ENCODE measurements around the gene KLHL40.

GRCh38 chr3:42689421-42690014 lies 4.2 kb downstream of the KLHL40 start:
- TF ChIP-seq CTCF (IDR thresholded peaks at IDR 0.05; ENCODE audit: insufficient read depth, low read depth, low read length) (no peak), EZH2 (IDR thresholded peaks at IDR 0.05; ENCODE audit: insufficient read depth, low read length) (no peak)
